HEK293T (cell line): ENCODE data around the gene GYPB.
"Not testable (repeated sequence)": the region's sequence is repeated elsewhere in the genome, so short reads cannot be mapped to it uniquely, and the experiment has no call there.

Experiments used
- ARNT ChIP-seq: fragments of 450-650 bp; IDR thresholded peaks from 2 replicates; pipeline ENCODE4 v1.6.1; 2017; ENCODE audit warnings: mild to moderate bottlenecking
- BHLHE40 ChIP-seq: fragments of 450-650 bp; IDR thresholded peaks from 2 replicates; pipeline ENCODE4 v1.6.1; 2016; ENCODE audit warnings: mild to moderate bottlenecking, moderate library complexity, borderline replicate concordance
- ELF4 ChIP-seq: fragments of 450-650 bp; IDR thresholded peaks from 2 replicates; pipeline ENCODE4 v1.6.1; 2017; ENCODE audit warnings: antibody characterized with exemption
- FOXA1 ChIP-seq: fragments of 450-650 bp; IDR thresholded peaks from 2 replicates; pipeline ENCODE4 v1.6.1; 2016; ENCODE audit warnings: mild to moderate bottlenecking
- NFRKB ChIP-seq: fragments of 450-650 bp; IDR thresholded peaks from 2 replicates; pipeline ENCODE4 v1.6.1; 2016; ENCODE audit warnings: mild to moderate bottlenecking, moderate library complexity
- PKNOX1 ChIP-seq: fragments of 450-650 bp; IDR thresholded peaks from 2 replicates; pipeline ENCODE4 v1.6.1; 2016

DNA sequence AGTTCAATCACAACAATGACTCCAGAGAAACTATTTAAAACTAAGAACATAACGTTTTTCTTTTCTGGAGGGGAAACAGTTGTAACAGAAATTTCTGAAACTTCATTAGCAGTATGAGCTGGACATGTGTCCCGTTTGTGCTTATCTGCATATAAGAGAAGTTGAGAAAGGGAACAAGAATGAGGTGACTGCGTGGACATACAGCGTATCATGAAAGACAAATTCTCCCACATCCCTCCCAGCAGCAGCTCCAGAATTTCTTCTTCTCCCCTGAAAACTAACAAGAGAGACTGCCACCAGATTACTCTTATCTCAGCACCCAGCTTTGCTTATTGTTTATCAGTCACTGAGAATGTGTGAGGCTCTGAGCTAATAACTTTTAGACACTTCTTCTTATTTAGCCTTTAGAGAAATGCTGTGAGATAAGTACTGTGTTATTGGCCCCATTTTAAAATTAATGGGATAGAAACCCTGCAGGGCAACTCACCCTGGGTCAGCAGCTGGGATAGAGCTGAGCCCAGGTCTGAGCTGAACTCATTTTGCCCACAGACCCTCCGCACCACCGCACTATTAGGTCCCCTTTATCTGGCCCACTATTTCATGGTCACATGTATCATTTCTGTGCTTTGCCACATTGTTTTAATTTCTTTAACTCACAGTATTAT lies 18.7 kb downstream of the GYPB start:
- TF ChIP-seq ELF4, PKNOX1, NFRKB, BHLHE40, FOXA1, ARNT: not testable (repeated sequence)
